GM21619 (cell line): ENCODE results near the gene GRK7.

ENCODE experiments used
- ATAC-seq: cut with Tn5 transposase; IDR thresholded peaks from one replicate; pipeline ENCODE4 v1.9.1; 2021; ENCODE audit not compliant: unreplicated experiment

The GRK7 gene

GRCh38 chr3:141763088-141763750 is at the start of gene GRK7:
GRK7 (plus strand) TSS chr3:141763408; CDS start chr3:141778285, 14,877 bp downstream.
- no peak for ATAC-seq

- no peak for ATAC-seq
Observed at GRCh38 chr3:141714671-141715070, 48.5 kb upstream of the GRK7 start.

GRCh38 chr3:141722081-141722480 is 41.1 kb upstream of the GRK7 start:
- ATAC-seq = no peak

GRCh38 chr3:141722648-141723047 is 40.6 kb upstream of the GRK7 start:
- ATAC-seq = no peak

DNA sequence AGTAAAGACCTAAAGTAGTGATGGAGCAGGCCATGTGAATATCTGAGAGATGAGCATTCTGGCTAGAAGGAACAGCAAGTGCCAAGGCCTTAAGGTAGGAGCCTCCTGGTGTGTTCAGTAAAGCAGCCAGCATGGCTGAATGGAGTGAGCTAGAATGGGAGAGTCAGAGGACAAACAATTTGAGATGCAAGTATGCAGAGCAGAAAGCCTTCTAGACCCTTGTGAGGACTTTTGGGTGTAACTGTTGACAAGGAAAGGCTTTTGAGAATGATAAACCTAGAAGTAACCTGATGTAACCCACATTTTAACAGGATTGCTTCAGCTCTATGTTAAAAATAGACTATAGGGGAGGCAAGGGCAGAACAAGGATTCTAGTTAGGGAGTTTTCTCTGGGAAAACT is 40.0 kb upstream of the GRK7 start:
- ATAC-seq = no peak

DNA sequence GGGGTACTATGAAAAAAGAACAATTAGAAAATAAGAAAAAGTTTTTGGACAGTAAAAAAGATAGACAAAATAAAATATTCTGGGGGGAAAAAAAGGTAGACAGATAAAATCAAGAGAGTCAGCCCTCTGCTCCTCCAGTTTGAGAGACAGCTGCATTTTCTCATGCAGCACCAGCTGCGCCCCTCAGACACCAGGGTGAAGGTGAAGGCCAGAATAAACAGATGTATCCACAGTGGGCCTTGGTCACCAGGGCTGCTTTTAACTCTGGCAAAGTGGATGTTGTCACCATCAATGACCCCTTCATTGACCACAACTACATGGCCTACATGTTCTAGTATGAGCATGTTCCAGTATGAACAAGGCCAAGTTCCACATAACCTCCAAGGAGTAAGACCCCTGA is 39.0 kb upstream of the GRK7 start:
- ATAC-seq = no peak

DNA sequence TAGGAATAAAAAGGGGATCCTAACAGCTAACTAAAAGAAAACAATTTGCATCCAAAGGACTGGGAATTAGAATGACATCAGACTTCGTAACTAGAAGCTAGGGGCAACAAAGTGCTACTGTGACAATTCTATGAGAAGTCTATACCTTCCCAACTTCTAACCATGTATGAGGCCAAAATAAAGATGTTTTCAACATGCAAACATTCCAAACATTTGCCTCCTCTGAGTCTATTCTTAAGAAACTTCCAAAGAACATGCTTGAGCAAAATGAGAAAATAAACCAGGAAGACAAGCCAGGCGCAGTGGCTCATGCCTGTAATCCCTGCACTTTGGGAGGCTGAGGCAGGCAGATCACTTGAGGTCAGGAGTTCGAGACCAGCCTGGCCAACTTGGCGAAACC is 38.2 kb upstream of the GRK7 start:
- no peak for ATAC-seq

DNA sequence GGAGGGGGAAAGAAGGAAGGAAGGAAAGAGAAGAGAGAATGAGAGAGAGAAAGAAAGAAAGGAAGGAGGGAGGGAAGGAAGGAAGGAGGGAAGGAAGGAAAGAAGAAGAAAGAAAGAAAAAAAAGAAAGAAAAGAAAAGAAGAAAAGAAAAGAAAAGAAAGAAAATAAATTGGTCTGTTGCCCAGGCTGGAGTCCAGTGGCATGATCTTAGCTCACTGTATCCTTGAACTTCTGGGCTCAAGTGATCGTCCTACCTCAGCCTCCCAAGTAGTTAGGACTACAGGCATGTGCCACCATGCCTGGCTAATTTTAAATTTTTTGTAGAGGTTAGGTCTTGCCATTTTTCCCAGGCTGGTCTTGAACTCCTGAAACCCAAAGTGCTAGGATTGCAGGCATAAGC is 36.7 kb upstream of the GRK7 start:
- ATAC-seq = no peak

GRCh38 chr3:141728355-141728892 is 34.8 kb upstream of the GRK7 start:
- no peak for ATAC-seq

- no peak for ATAC-seq
Observed at GRCh38 chr3:141729240-141729639, 34.0 kb upstream of the GRK7 start.

DNA sequence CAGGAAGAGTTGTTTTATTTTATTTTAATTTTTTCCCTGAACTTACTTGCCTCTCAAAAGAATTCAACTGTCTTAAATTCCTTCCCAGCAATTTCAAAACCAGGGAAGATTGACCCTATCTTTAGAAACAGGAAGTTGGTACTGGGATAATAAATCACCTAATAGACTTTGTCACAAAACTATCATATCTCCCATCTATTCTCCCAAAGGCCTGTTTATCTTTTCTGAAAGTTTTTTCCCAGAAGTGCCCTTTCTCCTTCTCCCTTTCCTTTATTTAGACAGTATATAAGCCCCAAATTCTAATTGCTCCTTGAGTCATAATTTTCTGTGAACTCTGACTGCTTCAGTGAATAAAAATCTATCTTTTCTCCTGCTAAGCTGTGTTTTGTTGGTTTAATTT is 28.0 kb upstream of the GRK7 start:
- no peak for ATAC-seq

DNA sequence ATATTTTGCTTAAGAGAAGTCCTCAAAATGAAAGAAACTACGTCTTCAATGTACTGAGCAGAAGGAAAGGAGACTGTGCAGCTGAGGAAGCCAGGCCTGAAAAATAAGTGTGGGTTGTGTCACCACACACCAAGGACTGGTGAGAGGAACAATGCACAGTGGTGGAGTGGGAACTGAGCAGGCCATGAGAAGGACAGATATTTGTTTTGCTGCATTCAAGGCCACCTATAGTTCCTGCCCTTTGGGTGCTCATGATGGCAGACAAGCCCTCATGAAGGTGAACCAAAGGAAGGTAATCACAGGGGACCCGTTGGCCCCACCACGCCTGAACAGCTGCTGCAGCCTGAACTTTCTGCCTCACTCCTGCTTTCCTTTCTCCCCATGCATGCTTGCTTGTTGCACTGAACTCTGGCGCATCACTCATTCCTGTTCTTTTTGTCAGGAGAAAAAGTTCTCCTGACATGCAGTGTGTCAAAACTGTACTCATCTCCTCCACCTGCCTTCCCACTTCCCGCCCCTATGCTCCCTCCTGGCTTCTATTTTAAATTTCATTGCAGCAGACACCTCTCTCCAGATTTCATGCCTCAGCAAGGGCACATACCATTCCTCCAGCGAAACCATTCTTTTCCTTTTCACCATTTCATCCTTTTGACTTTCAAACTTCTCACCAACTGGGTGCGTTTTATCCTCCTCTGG is 27.3 kb upstream of the GRK7 start:
- ATAC-seq = no peak

- no peak for ATAC-seq
Observed at GRCh38 chr3:141737093-141737492, 26.1 kb upstream of the GRK7 start.

GRCh38 chr3:141737678-141738021 is 25.6 kb upstream of the GRK7 start:
- no peak for ATAC-seq

GRCh38 chr3:141738022-141738890 is 25.0 kb upstream of the GRK7 start, which contains the start of gene RNF7:
RNF7 (plus strand) TSS chr3:141738298; CDS start chr3:141738342, 44 bp downstream.
- peak; percentile 89 for ATAC-seq

GRCh38 chr3:141738891-141739363 is 24.3 kb upstream of the GRK7 start:
- no peak for ATAC-seq

GRCh38 chr3:141739731-141740130 is 23.5 kb upstream of the GRK7 start:
- no peak for ATAC-seq

DNA sequence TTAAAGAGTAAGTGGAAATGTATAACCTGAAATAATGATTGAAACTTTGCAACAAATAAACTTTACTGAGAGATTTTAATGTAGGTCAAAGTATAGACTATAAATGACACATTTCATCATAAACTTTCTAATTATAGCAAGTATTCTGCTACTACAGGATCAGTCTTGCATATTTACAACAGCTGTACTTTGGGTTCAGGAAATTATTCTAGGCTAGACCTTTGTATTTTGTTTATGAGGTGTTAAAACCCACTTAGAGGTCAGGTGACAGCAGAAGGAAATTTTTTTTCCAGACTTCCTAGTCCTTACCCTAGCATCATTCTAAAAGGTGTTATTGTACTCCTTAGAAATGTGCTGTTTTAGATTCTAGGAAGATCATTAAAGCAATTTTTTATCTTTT is 22.9 kb upstream of the GRK7 start:
- ATAC-seq = no peak

GRCh38 chr3:141743305-141743704 is 19.9 kb upstream of the GRK7 start:
- no peak for ATAC-seq

DNA sequence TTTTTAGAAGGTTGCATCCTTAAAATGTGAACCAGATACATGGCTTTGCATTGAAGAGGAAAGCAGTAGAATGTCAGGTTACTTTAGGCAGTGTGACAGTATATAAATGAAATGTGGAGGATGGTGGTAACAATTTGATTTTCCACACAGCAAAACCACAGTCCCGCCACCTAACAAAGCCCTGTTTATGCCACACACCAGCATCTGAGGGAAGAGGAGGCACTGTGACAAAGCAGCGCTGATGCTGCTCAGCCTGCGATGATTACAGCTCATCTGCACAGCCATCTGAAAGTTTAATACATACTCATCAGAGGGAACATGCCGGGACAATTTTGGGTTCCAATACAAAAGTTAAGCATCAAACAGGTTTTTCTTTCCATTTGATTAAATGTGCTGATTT is 16.2 kb upstream of the GRK7 start:
- no peak for ATAC-seq

DNA sequence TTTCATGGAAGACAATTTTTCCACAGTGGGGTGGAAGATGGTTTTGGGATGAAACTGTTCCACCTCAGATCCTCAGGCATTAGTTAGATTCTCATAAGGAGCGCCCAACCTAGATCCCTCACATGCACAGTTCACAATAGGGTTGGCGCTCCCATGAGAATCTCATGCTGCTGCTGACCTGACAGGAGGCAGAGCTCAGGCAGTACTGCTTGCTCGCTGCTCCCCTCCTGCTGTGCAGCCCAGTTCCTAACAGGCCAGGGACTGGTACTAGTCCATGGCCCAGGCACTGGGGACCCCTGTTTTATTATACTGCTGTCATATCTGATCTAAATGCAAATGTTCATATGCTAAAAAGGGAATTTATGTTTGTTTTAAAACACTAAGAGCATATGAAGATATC is 9.8 kb upstream of the GRK7 start:
- ATAC-seq = no peak
